ENCODE measurements around the gene ELOVL3.

Gene ELOVL3

DNA sequence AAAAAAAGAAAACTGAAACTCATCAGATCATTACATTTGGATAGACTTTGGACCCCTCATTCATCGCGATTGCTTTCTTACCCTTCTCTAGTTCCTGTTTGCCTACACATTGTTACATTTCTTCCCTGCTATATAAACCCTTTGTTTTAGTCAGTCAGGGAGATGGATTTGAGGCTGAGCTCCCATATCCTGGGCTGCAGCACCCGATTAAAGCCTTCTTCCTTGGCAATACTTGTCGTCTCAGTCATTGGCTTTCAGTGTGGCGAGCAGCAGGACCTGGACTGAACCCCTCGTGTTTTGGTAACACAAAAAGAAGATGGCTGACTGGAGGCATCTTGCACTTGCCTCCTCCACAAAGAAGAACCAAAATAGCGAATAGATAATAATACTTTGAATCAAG is 34.1 kb upstream of the ELOVL3 start:
- H3K4me3 ChIP-seq (ENCODE audit: low read depth, low read length), result no peak overlapping the region

GRCh38 chr10:102195296-102195870 is 30.7 kb upstream of the ELOVL3 start:
- TF ChIP-seq, protein P1, sequence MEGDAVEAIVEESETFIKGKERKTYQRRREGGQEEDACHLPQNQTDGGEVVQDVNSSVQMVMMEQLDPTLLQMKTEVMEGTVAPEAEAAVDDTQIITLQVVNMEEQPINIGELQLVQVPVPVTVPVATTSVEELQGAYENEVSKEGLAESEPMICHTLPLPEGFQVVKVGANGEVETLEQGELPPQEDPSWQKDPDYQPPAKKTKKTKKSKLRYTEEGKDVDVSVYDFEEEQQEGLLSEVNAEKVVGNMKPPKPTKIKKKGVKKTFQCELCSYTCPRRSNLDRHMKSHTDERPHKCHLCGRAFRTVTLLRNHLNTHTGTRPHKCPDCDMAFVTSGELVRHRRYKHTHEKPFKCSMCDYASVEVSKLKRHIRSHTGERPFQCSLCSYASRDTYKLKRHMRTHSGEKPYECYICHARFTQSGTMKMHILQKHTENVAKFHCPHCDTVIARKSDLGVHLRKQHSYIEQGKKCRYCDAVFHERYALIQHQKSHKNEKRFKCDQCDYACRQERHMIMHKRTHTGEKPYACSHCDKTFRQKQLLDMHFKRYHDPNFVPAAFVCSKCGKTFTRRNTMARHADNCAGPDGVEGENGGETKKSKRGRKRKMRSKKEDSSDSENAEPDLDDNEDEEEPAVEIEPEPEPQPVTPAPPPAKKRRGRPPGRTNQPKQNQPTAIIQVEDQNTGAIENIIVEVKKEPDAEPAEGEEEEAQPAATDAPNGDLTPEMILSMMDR (IDR thresholded peaks at IDR 0.05; ENCODE audit: control insufficient read depth, extremely low read depth, insufficient read depth), result no peak
- H3K4me3 ChIP-seq (ENCODE audit: low read depth, low read length), result no peak overlapping the region
- no peak for DNase-seq (ENCODE audit: low read depth)

More for the DNA sequence above, 34.1 kb upstream of the ELOVL3 start:
- TF ChIP-seq, protein P1 (IDR thresholded peaks at IDR 0.05; ENCODE audit: control insufficient read depth, extremely low read depth, insufficient read depth), result no peak
- no peak for DNase-seq (ENCODE audit: low read depth)

DNA sequence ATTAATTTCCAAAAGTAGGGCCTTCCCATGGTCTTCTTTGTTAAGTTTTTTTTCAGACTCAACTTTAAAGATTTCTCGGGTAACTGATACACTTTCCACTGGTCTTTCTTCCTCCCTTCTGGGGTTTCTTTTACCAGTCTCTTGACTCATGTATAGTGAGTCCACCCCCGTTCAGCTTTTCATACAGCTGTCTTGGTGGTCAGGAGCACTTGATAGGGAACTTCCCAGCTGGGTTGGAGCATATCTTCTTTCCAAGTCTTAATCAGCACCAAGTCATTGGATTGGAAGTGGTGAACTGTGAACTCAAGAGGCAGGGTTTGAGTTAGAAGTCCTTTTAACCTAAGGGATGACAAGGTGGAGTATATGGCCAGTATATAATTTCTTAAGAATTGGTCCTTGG is 29.2 kb upstream of the ELOVL3 start:
- DNase-seq (ENCODE audit: low read depth), result no peak
- TF ChIP-seq, protein P1 (IDR thresholded peaks at IDR 0.05; ENCODE audit: control insufficient read depth, extremely low read depth, insufficient read depth), result no peak
- no peak overlapping the region for H3K4me3 ChIP-seq (ENCODE audit: low read depth, low read length)

- no peak for DNase-seq (ENCODE audit: low read depth)
- TF ChIP-seq, protein P1 (IDR thresholded peaks at IDR 0.05; ENCODE audit: control insufficient read depth, extremely low read depth, insufficient read depth), result no peak
Measured at GRCh38 chr10:102198027-102198426, 28.1 kb upstream of the ELOVL3 start.

GRCh38 chr10:102200751-102201640 is 25.1 kb upstream of the ELOVL3 start:
- DNase-seq (ENCODE audit: low read depth), result no peak
- no peak overlapping the region for H3K4me3 ChIP-seq (ENCODE audit: low read depth, low read length)
- TF ChIP-seq, protein P1 (IDR thresholded peaks at IDR 0.05; ENCODE audit: control insufficient read depth, extremely low read depth, insufficient read depth), result no peak

More at GRCh38 chr10:102198027-102198426, 28.1 kb upstream of the ELOVL3 start:
- no peak overlapping the region for H3K4me3 ChIP-seq (ENCODE audit: low read depth, low read length)

DNA sequence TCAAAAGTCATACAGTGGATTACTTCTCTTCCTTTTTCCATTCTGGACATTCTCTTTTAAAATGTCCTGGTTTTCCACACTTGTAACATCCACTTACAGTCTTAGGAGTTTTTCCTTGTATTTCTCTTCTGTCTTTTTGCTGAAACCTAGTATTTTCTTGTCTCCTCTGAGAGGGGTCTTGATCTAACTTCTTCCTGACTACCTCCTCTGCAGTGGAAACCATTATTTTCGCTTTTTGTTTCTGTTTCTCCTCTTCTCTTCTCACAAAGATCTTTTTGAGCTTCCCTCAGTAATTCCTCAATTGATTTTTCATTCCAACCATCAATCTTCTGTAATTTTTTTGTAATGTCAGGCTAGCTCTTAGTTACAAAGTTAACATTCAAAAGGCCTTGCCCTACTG is 23.7 kb upstream of the ELOVL3 start:
- TF ChIP-seq, protein P1 (IDR thresholded peaks at IDR 0.05; ENCODE audit: control insufficient read depth, extremely low read depth, insufficient read depth), result no peak

More for the DNA sequence above, 23.7 kb upstream of the ELOVL3 start:
- no peak for DNase-seq (ENCODE audit: low read depth)
- no peak overlapping the region for H3K4me3 ChIP-seq (ENCODE audit: low read depth, low read length)

Data from LNCaP clone FGC (cell line).